HepG2 (cell line): Measurements from ENCODE around the gene MIER2. TPM values are rescaled to one million over a fixed set of nuclear protein-coding genes. Genes with fewer than 3 reads are reported as not detected.
"Not testable (repeated sequence)": the region's sequence is repeated elsewhere in the genome, so short reads cannot be mapped to it uniquely, and the experiment has no call there.

Experiments used
- ATAC-seq: fragments of 200-7000 bp; cut with Tn5 transposase; 3 replicates; pipeline ENCODE4 v1.9.1; 2020; ENCODE audit warnings: mild to moderate bottlenecking, moderate library complexity
- BruUV-seq: library from RNA; stranded (reverse); fragments of 400-500 nt; replicated peaks from 2 replicates; lab custom pipeline; 2021; lab: Mats Ljungman, UMichigan
- CTCF ChIA-PET: fragments of 300-600 bp; formaldehyde crosslinking; extraction: SDS; loops from one replicate; lab custom pipeline; 2021; ENCODE audit warnings: low total read pairs, inconsistent platforms, low intra/inter-chr PET ratio; lab: Yijun Ruan, JAX
- POLR2A ChIA-PET: fragments of 350-600 bp; sonication (Branson Sonifier 250); formaldehyde crosslinking; loops from one replicate; lab custom pipeline; 2020; ENCODE audit warnings: antibody characterized with exemption, inconsistent platforms; lab: Yijun Ruan, JAX
- DNase-seq: peaks from one replicate; pipeline ENCODE4 v3.0.0-alpha.2; 2015; ENCODE audit warnings: low spot score
- FAIRE-seq: peaks from 3 replicates; lab custom pipeline; 2011; peaks lifted over from hg19 to GRCh38; lab: Jason Lieb, UNC
- H2AFZ ChIP-seq: one replicate; pipeline ENCODE4 v1.6.1; 2011; ENCODE audit warnings: low read length, inconsistent platforms
- H3K27ac ChIP-seq: fragments of 300-600 bp; 3 replicates; pipeline ENCODE4 v1.8.0; 2011; ENCODE audit warnings: mixed run types, mild to moderate bottlenecking, mixed read lengths, low read length, inconsistent platforms; ENCODE audit not compliant: insufficient read depth; ENCODE audit errors: extremely low read length
- H3K27me3 ChIP-seq, 2 experiments: fragments of 200-600 bp in 1 of 2; 2 replicates in 1 of 2; 3 replicates in 1 of 2; pipeline versions ENCODE4 v1.6.0 to v1.8.0; 2011; ENCODE audit warnings: low read length in 2 of 2, mild to moderate bottlenecking in 2 of 2, moderate library complexity in 2 of 2, inconsistent platforms in 1 of 2; ENCODE audit not compliant: insufficient read depth in 2 of 2, control insufficient read depth in 1 of 2
- H3K36me3 ChIP-seq, 2 experiments: fragments of 200-600 bp in 1 of 2; replicated peaks in 1 of 2; 2 replicates in 1 of 2; 3 replicates in 1 of 2; pipeline versions ENCODE4 v1.5.1 to v1.8.0; 2011; ENCODE audit warnings: low read length in 2 of 2, inconsistent platforms in 1 of 2; ENCODE audit not compliant: insufficient read depth in 2 of 2, control insufficient read depth in 1 of 2
- H3K4me1 ChIP-seq: 2 replicates; pipeline ENCODE4 v1.5.1; 2012; ENCODE audit warnings: low read length, inconsistent platforms; ENCODE audit not compliant: insufficient read depth
- H3K4me2 ChIP-seq: 2 replicates; pipeline ENCODE4 v1.6.0; 2011; ENCODE audit warnings: low read depth, low read length, inconsistent platforms
- H3K4me3 ChIP-seq, 3 experiments: fragments of 200-600 bp in 1 of 3; sonication (generic), shearing (Covaris generic) in 1 of 3; replicated peaks in 1 of 3; 2 replicates each; pipeline ENCODE4 v1.5.1; 2011 to 2016; ENCODE audit warnings: low read length in 3 of 3, inconsistent platforms in 2 of 3, low read depth in 2 of 3, mild to moderate bottlenecking in 2 of 3, control low read depth in 1 of 3, mixed read lengths in 1 of 3; ENCODE audit not compliant: insufficient read depth in 1 of 3
- H3K79me2 ChIP-seq: one replicate; pipeline ENCODE4 v1.6.1; 2011; ENCODE audit warnings: low read length, inconsistent platforms; ENCODE audit not compliant: insufficient read depth
- H3K9ac ChIP-seq: 2 replicates; pipeline ENCODE4 v1.6.0; 2011; ENCODE audit warnings: mild to moderate bottlenecking, low read depth, low read length, inconsistent platforms; ENCODE audit not compliant: insufficient read depth
- H3K9me3 ChIP-seq: 2 replicates; pipeline ENCODE4 v1.5.1; 2012; ENCODE audit warnings: mild to moderate bottlenecking, low read length
- H4K20me1 ChIP-seq: 2 replicates; pipeline ENCODE4 v1.6.0; 2011; ENCODE audit warnings: inconsistent platforms, mild to moderate bottlenecking, low read length, moderate library complexity; ENCODE audit not compliant: insufficient read depth
- PCBP1 ChIP-seq: fragments of 200-400 bp; formaldehyde crosslinking; IDR thresholded peaks from 2 replicates; pipeline ENCODE4 v1.6.1; 2017; ENCODE audit warnings: mild to moderate bottlenecking, low read depth, low read length, borderline replicate concordance
- TFDP2 ChIP-seq: sonication (generic); formaldehyde crosslinking; IDR thresholded peaks from 2 replicates; pipeline ENCODE4 v1.4.0; 2020; ENCODE audit warnings: missing genetic modification reagents
- ZBTB21 ChIP-seq: sonication (generic); formaldehyde crosslinking; IDR thresholded peaks from 2 replicates; pipeline ENCODE4 v1.4.0; 2020; ENCODE audit warnings: missing genetic modification reagents
- ZNF646 ChIP-seq: sonication (generic); formaldehyde crosslinking; IDR thresholded peaks from 2 replicates; pipeline ENCODE4 v1.9.0; 2021; ENCODE audit warnings: mild to moderate bottlenecking, missing genetic modification reagents
- WGBS: methylation state at CpG from one replicate; pipeline ENCODE4 v1.1.6; 2017; ENCODE audit warnings: low lambda C conversion rate; 5-methylcytosine and 5-hydroxymethylcytosine counted together
- in situ Hi-C: cut with HindIII; loops from 2 replicates; pipeline ENCODE4 v1.10.0; 2017; ENCODE audit warnings: low pct_unique_long_range_greater_than_20kb; ENCODE audit not compliant: extremely low pct_ligation_motif_present
- intact Hi-C: fragments of 100-400 bp; cut with micrococcal nuclease; formaldehyde crosslinking; loops from one replicate; pipeline ENCODE4 v1.10.0; 2022; ENCODE audit not compliant: unreplicated experiment
- polyA plus RNA-seq, 8 experiments: library from polyadenylated mRNA; depleted of rRNA in 3 of 8; stranded (reverse) in 7 of 8; unstranded in 1 of 8; fragments of >200 nt; fragmentation: Illumina TruSeq in 4 of 8; extraction: Trizol in 4 of 8; gene quantifications; 2 replicates each; pipeline versions ENCODE4 v1.2.1 to v1.2.3, GENCODE V29; 2011 to 2016; ENCODE audit warnings: low read depth in 4 of 8, missing spikeins in 1 of 8, mixed read lengths in 1 of 8; ENCODE audit not compliant: insufficient read depth in 1 of 8
- total RNA-seq, 5 experiments: library from RNA; depleted of rRNA; stranded (reverse); fragments of >200 nt; fragmentation: Illumina TruSeq; extraction: Trizol; gene quantifications; 2 replicates each; pipeline ENCODE4 v1.2.3, GENCODE V29; 2016; ENCODE audit warnings: low read depth in 1 of 5

MIER2 gene
- total and polyA plus RNA-seq, 2 of the 13 experiments (the other 11 are each of a cell fraction or from before 2014, with no cell fraction given), result 9.6 to 25.7 TPM

DNA sequence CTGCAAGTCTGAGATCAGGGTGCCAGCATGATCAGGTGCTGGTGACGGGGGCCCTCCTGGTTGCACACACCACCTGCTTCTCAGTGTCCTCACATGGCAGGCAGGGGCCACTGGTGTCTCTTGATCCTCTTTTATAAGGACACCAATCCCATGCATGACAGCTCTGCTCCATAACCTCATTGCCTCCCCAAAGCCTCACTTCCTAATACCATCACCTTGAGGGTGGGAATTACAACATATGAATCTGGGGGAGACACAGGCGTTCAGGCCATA lies 15.0 kb upstream of the MIER2 start:
- H3K4me2 ChIP-seq, result no peak overlapping the region
- intact Hi-C loops, result no loop called here
- H4K20me1 ChIP-seq, result no peaks in the 10 kb centered on the region
- no peak overlapping the region for H3K4me3 ChIP-seq
- no peak overlapping the region for H3K27ac ChIP-seq
- FAIRE-seq, result no peak
- ChIA-PET POLR2A (no interaction called here), CTCF (no interaction called here)
- peaks cover 2 to 15% of the 10 kb centered on the region in 2 experiments; a peak in 2 of 5 replicates for H3K27me3 ChIP-seq
- DNase-seq, result no peak
- H3K4me1 ChIP-seq, result 0 out of 2 replicates have a peak, but pooled peaks cover 6% of the 10 kb centered on the region
- no peaks in the 10 kb centered on the region for H3K9me3 ChIP-seq
- H3K9ac ChIP-seq, result no peak overlapping the region
- no peak overlapping the region for H2AFZ ChIP-seq
- H3K36me3 ChIP-seq, result no peaks in the 10 kb centered on the region
- H3K79me2 ChIP-seq, result no peaks in the 10 kb centered on the region
- BruUV-seq, result no TSS peak
- WGBS, result 31% methylated on average over 2 of the region's 2 CpGs
- no peak for ATAC-seq
- no peak for TF ChIP-seq ZBTB21
- in situ Hi-C loops, result no loop called here

- H3K4me3 ChIP-seq, H3K79me2 ChIP-seq, DNase-seq, CTCF ChIA-PET, in situ Hi-C loops, BruUV-seq, ATAC-seq, H3K4me1 ChIP-seq, H3K27ac ChIP-seq, H3K9ac ChIP-seq, H4K20me1 ChIP-seq, H3K36me3 ChIP-seq, FAIRE-seq, POLR2A ChIA-PET, H3K4me2 ChIP-seq, intact Hi-C loops, H2AFZ ChIP-seq: not testable (repeated sequence)
- H3K27me3 ChIP-seq, result peaks cover 0 to 13% of the 10 kb centered on the region in 2 experiments; a peak in 1 of 5 replicates
- WGBS, result 39% methylated on average over 15 of the region's 15 CpGs
- H3K9me3 ChIP-seq, result peaks cover 16% of the 10 kb centered on the region
Observed at GRCh38 chr19:355536-355935, 10.9 kb upstream of the MIER2 start.

DNA sequence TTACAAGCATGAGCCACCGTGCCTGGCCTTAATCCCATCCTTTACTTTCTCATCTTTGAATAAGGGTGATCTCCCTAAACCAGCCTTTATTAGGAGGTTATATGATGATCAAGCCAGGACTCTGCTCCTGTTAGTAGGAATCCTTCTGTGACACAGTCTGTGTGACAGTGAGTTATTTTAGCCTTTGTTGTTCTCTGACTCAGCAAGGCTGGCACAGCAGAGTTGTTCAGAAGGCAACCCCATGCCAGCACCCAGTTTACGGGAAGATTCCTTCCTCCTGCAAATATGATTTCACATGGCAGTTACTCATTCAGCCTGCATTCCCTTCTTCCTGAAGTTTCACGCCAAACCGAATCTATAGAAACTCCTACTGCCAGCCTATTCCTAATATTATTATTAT lies 10.5 kb upstream of the MIER2 start:
- no peak overlapping the region for H2AFZ ChIP-seq
- H3K4me2 ChIP-seq, result no peak overlapping the region
- FAIRE-seq (no peak), ATAC-seq (no peak), DNase-seq (no peak)
- no peak overlapping the region for H3K9ac ChIP-seq
- no TSS peak for BruUV-seq
- H3K9me3 ChIP-seq, result peaks cover 16% of the 10 kb centered on the region
- no peak overlapping the region for H3K4me3 ChIP-seq
- no peaks in the 10 kb centered on the region for H4K20me1 ChIP-seq
- H3K79me2 ChIP-seq, result no peaks in the 10 kb centered on the region
- WGBS, result 40% methylated on average over 4 of the region's 4 CpGs
- peaks cover 0 to 13% of the 10 kb centered on the region in 2 experiments; a peak in 1 of 5 replicates for H3K27me3 ChIP-seq
- intact Hi-C loops (no loop called here), in situ Hi-C loops (no loop called here)
- ChIA-PET POLR2A (no interaction called here), CTCF (no interaction called here)
- no peak overlapping the region for H3K27ac ChIP-seq
- H3K36me3 ChIP-seq, result no peaks in the 10 kb centered on the region
- H3K4me1 ChIP-seq, result 0 out of 2 replicates have a peak, but pooled peaks cover 6% of the 10 kb centered on the region
- TF ChIP-seq ZNF646 (CRISPR knock-in tag), result no peak
- TF ChIP-seq TFDP2, result no peak
- TF ChIP-seq PCBP1, result no peak
